NCI-H1048 (cell line): ENCODE results near the gene RDH16.

Experiments used
- DNase-seq: peaks from one replicate; lab custom pipeline; 2025; lab: John Stamatoyannopoulos, UW

Gene RDH16, protein sequence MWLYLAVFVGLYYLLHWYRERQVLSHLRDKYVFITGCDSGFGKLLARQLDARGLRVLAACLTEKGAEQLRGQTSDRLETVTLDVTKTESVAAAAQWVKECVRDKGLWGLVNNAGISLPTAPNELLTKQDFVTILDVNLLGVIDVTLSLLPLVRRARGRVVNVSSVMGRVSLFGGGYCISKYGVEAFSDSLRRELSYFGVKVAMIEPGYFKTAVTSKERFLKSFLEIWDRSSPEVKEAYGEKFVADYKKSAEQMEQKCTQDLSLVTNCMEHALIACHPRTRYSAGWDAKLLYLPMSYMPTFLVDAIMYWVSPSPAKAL

DNA sequence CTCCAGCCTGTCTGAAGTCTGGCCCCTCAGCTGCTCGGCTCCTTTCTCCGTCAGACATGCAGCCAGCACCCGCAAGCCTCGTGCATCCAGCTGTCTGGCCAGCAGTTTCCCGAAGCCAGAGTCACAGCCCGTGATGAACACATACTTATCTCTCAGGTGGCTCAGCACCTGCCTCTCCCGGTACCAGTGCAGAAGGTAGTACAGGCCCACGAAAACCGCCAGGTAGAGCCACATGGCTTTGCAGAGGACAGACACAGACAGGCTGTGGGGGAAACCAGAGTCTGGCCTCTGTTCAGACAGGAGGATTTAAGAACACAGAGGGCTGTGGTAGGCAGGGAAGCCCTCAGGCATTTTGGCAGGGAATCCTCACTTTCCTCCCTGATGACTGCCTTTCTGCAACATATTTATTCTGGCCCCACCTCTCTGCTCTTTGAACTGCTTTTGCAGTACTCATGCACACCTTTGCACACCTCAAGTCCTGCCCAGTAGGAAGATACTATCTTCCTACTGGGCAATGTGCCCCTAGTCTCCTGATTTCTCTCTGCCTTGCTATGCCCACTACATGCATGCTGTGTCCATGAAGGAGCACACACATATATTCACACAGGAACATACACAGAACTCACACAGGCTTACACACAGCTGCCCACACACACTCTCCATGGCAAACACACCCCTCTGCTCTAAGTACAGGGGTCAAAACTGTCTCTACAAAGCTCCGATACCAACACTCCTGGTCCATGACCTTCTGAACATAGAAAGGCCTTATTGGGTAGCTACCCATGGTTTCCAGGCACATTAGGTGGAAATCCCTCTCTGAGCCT, at the start of gene RDH16:
RDH16 (minus strand) TSS at position 380 of the 824 bp plus-strand sequence; CDS start at position 234, 146 bp downstream.
- no peak for DNase-seq

- no peak for DNase-seq
These were observed 49.5 kb upstream of the RDH16 start for GRCh38 chr12:57006809-57007475.

GRCh38 chr12:57005980-57006808, 48.8 kb upstream of the RDH16 start, which contains the start of gene ZBTB39:
Gene ZBTB39 (minus strand): TSS chr12:57006546. CDS start chr12:57004917, 1,629 bp downstream.
- DNase-seq = peak; percentile 36

DNA sequence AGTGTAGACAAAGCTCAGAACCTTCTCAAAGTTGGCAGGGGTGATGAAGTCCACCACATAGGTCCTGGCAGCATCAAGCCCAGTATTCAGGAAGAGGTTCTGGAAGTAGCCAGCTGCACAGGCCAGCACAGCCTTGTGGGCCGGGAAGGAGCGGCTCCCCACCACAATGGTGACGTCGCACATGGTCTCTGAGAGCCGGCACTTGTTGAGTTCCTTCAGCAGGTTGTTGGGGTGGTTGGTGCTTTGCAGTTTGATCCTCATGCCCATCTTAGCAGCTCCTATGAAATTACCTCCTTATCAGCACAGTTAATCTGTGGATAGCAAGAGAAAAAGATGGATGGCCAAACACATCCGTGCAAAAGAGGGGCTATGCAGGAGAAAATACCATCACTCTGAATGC, 47.2 kb upstream of the RDH16 start:
- no peak for DNase-seq

DNA sequence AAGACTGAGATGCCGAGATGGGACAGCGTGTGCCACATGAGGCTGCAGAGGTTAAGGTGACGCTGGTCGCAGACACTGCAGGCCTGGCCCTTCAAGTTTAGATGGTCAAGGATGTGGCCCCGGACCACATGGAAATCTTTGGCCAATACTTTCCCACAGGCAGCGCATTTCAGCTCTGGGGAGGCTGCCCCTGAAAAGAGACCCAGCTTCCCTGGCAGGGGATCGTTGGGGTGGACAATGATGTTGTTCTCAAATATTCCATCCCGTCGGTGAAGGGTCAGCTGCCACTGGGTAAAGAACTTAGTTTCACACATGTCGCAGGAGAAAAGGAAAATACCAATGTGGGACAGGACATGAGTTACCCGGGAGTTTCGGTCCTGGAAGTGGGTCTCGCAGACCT, 46.0 kb upstream of the RDH16 start:
- DNase-seq = no peak

GRCh38 chr12:57001448-57001906, 44.1 kb upstream of the RDH16 start:
- DNase-seq = no peak

DNA sequence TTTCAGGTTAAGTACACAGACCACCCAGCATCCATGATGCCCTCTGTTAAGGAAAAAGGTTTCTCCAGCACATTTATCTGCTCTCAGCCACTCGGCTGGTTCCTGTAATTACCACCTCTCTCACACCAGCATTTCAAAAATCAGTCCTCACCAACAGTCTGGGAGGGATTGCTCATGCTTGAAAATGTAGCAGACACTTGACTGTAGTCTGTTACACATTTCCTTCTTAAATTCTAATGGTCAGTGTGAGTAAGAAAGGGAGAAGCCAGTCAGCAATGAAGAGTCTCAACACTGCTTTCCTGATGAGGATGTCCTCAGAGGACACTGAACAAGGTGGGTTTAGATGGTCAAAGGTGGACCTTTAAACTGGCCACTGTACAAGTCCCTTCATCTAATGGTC, 43.0 kb upstream of the RDH16 start:
- DNase-seq = no peak

DNA sequence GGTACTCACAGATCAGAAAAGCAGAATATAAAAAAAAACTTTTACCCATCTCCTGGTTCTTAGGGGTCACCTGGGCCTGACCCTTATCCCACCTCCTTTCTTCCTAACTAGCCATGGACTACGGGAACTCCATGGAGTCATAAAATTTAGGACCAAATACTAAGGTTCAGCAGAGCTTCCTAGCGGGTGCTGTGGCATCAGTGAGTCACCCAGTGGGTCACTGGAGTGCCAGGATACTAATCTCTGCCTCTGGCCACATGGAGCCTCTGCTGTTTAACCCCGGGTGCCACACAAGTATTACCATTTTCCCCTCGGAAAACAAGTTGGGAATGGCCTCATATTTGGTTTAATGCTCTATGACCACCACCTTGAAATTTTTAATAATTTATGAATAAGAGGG, 42.0 kb upstream of the RDH16 start:
- no peak for DNase-seq

GRCh38 chr12:56998981-56999380, 41.6 kb upstream of the RDH16 start:
- no peak for DNase-seq

DNA sequence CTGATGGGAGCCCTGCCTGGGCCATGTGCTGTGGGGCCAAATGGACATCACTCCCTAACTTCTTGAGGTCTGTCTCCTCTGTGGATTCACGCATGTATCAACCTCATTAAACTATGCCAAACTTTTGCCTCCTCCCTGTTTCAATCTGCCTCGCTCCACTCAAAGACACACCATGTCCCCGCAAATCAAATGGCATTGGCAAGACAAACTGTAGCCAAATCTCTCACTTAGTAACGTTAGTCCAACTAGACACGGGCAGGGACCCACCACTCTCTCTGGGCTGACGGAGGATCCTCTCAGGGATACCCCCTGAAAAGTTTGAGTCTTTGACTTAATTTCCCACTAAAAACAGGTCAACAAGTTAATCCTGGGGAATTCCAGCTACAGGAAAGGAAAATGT, 40.9 kb upstream of the RDH16 start:
- no peak for DNase-seq

- no peak for DNase-seq
These were observed 39.6 kb upstream of the RDH16 start for GRCh38 chr12:56996793-56997545.

GRCh38 chr12:56995930-56996496, 38.6 kb upstream of the RDH16 start:
- DNase-seq = no peak

- no peak for DNase-seq
These were observed 38.0 kb upstream of the RDH16 start for GRCh38 chr12:56995201-56995929.

DNA sequence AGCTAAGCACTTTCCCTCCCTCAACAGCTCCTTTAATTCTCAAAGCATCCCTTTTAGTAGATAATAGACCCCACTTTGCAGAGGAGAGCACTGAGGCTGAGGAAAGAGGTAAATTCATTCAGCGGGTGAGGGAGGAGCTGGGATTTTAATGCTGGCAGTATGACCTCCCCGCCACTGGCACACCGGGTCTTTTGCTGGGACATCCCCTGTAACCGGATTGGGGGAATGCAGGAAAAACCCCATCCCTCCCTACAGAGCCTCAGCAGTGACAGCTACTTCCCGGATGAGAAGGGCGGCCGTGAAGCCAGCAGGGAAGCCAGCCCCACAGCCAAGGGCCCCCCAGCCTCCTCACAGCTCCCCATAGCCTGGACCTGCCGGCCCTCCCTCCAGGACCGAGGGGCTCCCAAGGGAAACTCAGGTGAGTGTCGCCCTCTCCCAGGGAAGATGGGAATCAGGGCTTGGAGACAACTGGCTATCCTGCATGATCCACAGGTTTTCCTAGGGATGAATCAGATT, 36.9 kb upstream of the RDH16 start:
- DNase-seq = no peak

GRCh38 chr12:56993346-56993745, 35.9 kb upstream of the RDH16 start:
- DNase-seq = no peak

GRCh38 chr12:56991319-56992246, 34.2 kb upstream of the RDH16 start:
- DNase-seq = no peak

DNA sequence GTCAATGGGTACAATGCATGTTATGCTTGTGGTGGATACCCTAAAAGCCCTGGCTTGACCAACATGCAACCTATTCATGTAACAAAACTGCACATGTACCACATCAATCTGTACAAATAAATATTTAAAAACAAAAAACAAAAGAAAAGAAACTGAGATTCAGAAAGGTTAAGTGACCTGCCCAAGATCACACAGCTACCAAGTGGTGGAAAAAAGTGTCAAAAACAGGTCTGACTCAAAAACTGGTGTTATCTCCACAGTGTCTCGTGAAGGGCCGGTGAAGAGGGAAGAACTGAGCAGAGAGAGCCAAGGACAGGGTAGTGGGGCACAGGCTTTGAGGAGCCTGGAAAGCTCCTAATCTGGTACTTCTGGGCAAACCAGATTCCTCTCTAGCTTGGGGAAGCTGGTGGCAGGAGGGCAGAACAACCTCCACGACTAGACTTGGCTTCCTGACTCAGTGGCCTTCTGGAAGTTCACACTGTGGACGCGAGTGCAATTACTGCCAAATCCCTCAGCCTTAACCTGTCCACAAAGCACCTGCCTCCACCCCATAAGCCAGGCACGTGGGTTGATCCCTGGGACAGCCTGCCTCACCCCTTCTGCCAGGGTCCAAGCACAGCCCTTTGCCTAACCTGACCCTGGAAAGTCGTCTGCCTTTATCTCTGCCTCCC, 33.4 kb upstream of the RDH16 start:
- no peak for DNase-seq
